Activated naive CD8-positive, alpha-beta T cell treated with anti-CD3 and anti-CD28 coated beads, Interleukin-2, amount 50 U/mL, for 16 hours (primary cell): ENCODE data around the gene TAGLN2.

Experiments used
- DNase-seq: peaks from one replicate; pipeline ENCODE4 v3.0.0-alpha.2; 2020; ENCODE audit warnings: low read depth, low spot score

The TAGLN2 gene

GRCh38 chr1:159949981-159950381 lies 24.7 kb upstream of the TAGLN2 start:
- no peak for DNase-seq

GRCh38 chr1:159949123-159949522 lies 23.8 kb upstream of the TAGLN2 start:
- DNase-seq: no peak

GRCh38 chr1:159947942-159948341 lies 22.6 kb upstream of the TAGLN2 start:
- no peak for DNase-seq

GRCh38 chr1:159946242-159947187 lies 21.2 kb upstream of the TAGLN2 start:
- no peak for DNase-seq

GRCh38 chr1:159945483-159946241 lies 20.4 kb upstream of the TAGLN2 start, which contains the start of gene IGSF9:
Gene IGSF9 (minus strand): TSS chr1:159945613. CDS start chr1:159943454, 2,159 bp downstream.
- DNase-seq: peak; percentile 82

GRCh38 chr1:159944623-159945455 lies 19.5 kb upstream of the TAGLN2 start:
- no peak for DNase-seq

- no peak for DNase-seq
Measured at GRCh38 chr1:159943908-159944622, 18.8 kb upstream of the TAGLN2 start.

- DNase-seq: no peak
Measured at GRCh38 chr1:159943278-159943640, 18.0 kb upstream of the TAGLN2 start.

GRCh38 chr1:159942632-159943277 lies 17.4 kb upstream of the TAGLN2 start:
- DNase-seq: no peak

GRCh38 chr1:159941591-159942560 lies 16.6 kb upstream of the TAGLN2 start:
- DNase-seq: no peak

- DNase-seq: no peak
Measured at GRCh38 chr1:159941141-159941540, 15.8 kb upstream of the TAGLN2 start.

- no peak for DNase-seq
Measured at GRCh38 chr1:159940006-159940620, 14.8 kb upstream of the TAGLN2 start.

GRCh38 chr1:159939678-159940002 lies 14.3 kb upstream of the TAGLN2 start:
- no peak for DNase-seq

GRCh38 chr1:159938905-159939677 lies 13.8 kb upstream of the TAGLN2 start:
- DNase-seq: no peak

- no peak for DNase-seq
Measured at GRCh38 chr1:159938211-159938852, 13.0 kb upstream of the TAGLN2 start.

- DNase-seq: no peak
Measured at GRCh38 chr1:159937054-159937750, 11.9 kb upstream of the TAGLN2 start.

- peak; percentile 64 for DNase-seq
Measured at GRCh38 chr1:159936273-159936904, 11.1 kb upstream of the TAGLN2 start.
